GM19438 (cell line): ENCODE measurements around the gene PLA2G12A.

Experiments
- ATAC-seq: cut with Tn5 transposase; IDR thresholded peaks from one replicate; pipeline ENCODE4 v1.9.1; 2021; ENCODE audit warnings: low read depth; ENCODE audit not compliant: unreplicated experiment

The PLA2G12A gene

DNA sequence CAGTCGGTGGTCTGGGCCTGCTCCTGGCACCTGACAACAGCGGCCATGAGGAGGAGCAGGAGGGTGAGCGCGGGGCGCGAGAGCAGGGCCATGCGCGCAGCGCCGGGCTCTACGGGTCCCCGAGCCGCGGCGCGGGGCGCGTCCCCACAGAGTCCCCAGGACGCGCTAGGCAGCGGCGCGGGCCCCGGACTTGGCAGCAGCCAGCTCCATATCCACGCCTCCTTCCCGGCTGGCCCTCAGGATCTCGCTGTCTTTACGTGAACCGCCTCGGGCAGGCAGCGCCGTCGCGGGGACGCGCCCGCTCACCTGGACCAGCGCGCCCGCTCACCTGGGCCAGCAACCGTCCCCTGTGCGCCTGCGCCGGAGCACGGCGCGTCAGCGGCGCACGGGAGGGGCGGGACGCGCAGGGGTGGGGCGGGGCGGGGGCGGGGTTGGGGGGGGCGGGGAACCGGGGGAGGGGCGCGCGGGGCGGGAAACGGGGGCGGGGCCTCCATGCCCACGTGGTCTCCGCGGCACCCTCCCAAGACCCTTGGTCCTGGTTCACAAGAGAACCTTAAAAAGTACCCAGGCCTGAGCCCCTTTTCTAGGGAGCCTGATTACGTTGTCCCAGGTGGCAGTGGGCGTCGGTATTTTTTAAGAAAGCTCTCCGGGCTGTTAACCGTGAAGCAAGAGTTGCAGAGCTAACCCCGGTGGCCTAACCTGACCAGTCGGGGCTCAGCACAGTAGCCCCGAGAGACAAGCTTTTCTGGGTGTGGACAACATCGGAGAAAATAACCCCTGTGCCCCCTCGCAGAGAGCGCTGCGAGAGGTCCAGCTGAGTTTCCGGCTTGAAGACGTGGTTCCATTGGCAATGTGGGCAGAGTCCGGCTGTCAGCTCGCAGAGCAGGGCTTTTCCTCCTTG, at the start of gene PLA2G12A:
TSS of gene PLA2G12A (minus strand) at position 353 of the 901 bp plus-strand sequence. CDS start at position 92, 261 bp downstream.
- peak; percentile 72 for ATAC-seq

DNA sequence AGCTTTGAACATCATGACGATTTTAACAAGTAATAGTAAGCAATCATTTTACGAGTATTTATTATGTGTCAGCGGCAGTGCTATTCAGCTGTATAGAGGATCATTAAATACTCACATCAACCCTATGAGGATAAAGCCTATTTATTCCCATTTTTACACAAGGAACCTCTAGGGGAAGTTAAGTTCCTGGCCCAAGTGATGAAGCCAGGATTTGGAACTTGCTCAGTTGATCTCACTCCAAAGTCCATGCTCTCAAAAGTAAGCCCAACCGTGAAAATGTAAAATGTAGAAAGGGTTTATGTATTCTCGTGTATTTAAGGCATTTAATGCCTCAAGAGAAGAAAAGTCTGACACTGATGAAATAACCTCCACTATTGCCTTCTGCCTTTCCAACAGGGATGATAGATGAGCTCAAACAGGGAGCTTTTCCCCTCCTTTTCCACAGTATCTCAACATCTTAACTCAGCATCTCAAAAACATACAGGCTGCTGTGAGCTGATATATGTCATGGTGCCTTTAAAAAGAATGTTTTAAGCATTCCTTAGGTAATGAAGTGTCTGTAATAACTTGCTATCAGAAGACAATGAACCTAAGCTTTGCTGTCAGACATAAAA, 35.0 kb upstream of the PLA2G12A start:
- no peak for ATAC-seq

DNA sequence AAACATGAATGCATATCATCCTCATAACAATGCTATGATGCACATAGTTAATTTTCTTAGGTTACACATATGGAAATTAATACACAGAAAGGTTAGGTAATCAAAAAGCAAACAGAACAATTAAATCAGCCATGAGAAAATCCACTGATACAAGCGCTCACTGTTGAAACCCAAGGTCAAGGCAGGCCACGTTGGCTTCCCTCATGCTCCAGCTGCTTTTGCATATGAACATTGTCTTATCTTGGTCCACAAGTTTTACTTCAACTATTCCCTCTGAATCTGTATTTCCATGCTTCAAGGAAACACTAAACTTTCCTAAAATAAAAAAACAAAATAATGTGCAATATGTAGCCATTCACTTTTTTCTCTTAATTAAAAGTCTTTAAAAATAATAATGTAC, 34.5 kb upstream of the PLA2G12A start:
- no peak for ATAC-seq

DNA sequence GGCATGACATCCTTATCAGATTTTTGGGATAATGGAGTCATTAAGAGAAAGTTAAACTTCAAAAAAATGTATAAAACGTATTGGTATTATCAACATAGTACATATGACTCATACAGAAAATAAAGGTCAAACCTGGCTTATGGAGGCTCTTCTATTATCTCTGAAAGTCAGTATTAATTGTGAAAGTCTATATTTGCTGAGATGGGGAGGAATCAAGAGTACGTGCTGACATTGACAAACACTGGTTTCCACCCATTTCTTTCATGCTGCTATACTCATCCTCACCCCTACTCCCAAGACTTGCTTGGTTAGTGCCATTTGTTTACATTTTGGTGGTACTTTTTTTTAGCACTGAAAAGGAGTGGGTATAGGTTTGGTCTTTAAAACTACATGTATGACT, 30.8 kb upstream of the PLA2G12A start:
- ATAC-seq, result no peak

DNA sequence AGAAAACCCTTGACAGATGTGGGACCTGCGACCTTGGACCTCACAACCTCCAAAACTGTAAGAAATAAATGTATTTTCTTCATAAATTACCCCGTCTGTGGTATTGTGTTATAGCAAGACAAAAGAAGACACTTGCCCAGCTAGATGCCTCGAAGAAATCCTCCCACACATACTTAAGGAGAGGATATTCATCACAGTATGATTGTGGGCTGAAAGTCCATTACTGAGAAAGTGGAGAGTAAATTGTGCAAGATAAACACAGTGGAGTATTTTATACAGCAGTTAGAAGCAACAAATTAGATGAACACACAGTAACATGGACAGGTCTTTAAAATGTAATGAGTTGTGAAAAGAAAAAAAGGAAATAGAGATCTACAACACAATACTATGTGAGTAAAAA, 25.8 kb upstream of the PLA2G12A start:
- no peak for ATAC-seq

DNA sequence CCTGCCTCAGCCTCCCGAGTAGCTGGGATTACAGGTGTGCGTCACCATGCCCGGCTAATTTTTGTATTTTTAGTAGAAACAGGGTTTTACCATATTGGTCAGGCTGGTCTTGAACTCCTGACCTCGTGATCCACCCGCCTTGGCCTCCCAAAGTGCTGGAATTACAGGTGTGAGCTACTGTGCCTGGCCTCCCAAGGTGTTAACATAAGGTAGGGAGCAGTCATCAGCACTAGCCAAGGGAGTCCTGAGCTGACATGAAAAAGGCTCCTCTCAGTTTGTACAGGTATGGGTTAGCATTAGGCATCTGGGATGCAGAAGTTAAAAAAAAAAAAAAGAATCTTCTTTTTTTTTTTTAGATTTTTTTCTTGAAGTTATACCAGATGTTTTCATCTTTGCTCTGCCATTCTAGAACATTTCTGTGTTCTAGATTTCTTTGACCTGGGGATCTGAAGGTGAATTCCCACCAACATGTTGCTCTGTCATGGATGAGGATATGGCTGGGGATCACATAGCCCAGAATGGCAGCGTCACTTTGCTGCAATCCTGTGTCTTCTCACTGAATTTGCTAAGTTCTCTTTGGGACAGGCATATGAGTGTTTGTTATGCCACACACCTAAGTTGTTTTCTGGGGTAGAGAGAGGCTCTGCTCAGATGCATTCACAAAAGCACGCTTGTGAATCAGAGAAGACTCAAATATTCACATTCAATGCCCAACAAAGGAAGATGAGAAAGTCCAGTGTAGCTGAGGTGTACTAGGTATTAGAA, 24.4 kb upstream of the PLA2G12A start:
- ATAC-seq, result no peak

DNA sequence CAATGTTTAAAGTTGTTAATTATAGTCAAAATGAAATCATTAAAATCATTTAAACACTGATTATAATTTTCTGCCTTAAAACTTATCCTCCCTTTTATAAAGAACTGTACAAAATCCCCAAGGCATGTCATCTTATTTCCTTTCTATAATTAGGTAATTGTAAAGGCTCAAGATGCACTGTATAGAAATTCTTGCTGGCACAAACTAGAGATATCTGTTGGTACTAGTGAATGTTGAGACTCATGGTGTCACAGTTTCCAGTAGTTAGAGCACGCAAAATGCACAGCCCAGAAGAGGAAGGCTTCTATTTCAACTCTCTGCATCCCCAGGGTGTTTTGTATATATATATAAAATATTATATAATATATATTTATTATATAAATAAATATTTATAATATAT, 22.7 kb upstream of the PLA2G12A start:
- no peak for ATAC-seq

DNA sequence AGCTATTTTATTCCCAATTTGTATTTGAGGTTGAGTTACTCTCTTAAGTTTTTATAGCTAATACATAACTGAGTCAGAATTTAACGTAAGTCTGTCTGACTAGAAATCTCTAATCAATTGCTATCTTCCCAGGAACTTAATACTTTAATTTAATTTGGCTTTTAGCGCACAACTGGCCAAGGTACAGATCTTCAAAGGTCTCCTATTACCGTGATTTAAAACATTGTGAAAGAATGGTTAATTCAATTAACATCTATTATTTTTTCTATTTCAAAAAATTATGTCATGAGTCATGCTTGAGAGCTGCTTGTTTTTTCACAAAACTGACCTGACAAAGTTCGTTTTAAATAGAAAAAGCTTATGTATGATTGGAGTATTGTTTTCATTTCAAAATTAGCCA, 22.0 kb upstream of the PLA2G12A start:
- no peak for ATAC-seq

DNA sequence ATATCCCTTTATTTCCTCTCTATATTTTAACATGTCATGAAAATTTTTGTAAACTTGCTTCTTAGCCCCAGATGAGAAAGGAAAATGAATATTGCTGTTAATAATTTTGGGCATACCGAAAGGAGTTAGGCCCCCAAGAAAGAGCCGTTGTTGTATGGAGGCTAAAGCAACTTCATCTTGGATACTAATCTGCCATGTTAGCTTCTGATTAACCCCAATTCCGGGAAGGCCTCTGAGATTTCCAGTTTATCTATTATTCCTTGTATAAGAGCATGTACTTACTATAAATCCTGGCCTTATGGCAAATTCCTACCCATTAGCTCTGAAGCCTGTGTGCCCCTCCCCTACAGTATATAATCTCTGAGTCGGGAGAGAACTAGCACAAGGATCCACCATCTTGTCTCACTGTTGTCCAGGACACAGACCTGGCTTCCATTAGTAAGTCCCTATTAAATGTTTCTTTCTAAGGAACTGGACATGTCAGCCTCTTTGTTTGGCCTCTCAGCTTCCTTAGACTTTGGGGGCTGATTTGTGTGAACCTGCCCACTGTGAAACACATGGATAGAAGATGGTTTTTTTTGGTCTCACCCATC, 20.9 kb upstream of the PLA2G12A start:
- ATAC-seq, result no peak

DNA sequence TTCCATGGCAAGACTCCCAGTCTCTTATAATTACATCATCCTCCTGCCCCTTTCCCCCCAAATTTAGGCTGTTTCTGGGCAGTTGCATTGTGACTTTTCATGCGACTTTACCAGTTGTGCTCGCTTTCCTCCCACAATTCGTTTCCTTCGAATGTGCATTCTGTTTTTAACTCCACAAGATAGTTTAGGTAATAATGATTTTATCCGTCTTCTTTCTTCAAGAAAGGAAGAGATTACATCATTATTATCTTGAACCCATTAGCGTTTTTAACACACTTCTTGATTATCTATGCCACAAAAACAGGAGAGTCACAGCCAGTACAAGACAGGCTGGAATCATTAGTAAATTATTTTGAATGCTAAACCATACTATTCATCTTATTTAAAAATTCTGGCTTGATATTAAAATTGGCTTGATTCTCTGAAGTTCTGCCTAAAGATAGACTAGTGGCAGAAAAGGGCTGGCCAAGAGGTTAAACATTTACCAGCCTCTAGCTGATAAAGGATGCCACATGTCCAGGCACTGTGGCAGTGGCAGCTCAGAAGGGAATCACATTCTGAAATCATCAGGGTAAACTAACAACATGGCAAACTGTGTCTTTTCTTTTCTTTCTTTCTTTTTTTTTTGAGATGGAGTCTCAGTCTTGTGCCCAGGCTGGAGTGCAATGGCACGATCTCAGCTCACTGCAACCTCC, 19.7 kb upstream of the PLA2G12A start:
- no peak for ATAC-seq

DNA sequence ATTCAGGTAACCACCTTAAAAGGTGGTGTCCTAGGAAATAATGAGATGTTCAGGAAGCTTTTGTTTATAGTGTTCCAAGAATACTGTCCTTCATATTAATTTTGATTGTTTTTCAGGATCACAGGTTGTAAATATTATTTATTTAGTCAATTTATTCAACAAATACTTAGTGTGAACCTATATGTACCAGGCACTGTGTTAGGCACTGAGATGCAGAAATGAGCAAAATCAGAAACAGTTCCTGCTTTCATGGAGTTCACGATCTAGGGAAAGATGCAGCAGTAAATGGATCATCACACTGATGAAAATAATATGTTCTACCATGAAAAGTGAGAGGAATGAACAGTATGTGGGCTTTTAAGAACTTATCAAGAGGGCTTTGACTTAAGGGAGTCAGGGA, 18.2 kb upstream of the PLA2G12A start:
- no peak for ATAC-seq

DNA sequence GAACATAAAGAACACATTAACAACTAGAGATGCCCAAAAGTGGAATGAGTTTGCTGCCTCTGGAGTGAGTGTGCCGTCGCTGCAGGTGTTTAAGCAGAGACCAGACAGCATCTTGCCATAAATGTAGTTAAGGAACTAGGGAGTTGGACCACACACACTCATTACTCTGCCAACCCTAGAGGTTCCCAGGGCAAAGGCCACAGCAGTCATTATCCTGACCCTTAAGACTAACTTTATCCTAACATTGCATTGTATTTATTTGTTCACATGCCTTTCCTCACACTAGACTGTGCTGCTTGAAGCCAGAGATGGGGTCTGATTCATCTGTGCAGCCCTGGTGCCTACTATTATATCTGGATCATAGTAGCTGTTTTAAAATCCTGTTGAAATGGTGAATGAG, 16.9 kb upstream of the PLA2G12A start:
- no peak for ATAC-seq

DNA sequence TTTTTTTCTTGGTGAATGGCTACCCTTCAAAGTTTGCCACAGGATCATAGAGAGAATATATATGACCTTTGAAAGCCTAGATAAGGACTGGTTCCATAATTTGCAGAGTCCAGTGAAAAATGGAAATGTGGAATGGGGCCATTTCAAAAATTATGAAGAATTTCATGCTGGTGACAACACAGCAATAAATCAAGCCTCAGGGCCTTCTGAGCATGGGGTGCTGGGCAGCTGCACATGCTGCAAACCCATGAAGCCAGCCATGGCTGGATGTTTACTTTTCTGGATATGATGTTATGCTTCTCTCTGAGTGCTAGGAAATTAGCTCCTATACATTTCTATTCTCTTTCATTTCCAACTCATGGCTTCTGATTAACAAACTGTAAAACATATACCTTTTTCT, 16.0 kb upstream of the PLA2G12A start:
- ATAC-seq, result no peak

DNA sequence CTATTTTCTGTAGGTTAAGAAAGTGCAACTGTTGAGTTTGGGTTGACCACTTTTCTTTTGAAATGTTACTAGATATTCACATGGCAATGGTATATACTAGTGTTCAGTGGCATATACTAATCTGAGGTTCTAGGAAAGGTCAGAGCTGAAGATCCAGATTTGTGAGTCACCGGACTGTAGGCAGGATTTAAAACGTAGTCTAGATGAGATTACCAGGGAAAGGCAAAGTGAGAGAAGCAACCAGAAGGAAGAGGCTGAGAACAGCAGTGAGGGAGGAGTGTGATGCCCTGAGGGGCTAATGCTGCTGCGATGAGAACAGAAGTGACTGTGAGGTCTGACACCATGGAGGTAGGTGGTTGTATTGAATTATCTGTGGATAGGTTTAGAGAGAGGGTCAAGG, 9.7 kb upstream of the PLA2G12A start:
- ATAC-seq, result no peak

DNA sequence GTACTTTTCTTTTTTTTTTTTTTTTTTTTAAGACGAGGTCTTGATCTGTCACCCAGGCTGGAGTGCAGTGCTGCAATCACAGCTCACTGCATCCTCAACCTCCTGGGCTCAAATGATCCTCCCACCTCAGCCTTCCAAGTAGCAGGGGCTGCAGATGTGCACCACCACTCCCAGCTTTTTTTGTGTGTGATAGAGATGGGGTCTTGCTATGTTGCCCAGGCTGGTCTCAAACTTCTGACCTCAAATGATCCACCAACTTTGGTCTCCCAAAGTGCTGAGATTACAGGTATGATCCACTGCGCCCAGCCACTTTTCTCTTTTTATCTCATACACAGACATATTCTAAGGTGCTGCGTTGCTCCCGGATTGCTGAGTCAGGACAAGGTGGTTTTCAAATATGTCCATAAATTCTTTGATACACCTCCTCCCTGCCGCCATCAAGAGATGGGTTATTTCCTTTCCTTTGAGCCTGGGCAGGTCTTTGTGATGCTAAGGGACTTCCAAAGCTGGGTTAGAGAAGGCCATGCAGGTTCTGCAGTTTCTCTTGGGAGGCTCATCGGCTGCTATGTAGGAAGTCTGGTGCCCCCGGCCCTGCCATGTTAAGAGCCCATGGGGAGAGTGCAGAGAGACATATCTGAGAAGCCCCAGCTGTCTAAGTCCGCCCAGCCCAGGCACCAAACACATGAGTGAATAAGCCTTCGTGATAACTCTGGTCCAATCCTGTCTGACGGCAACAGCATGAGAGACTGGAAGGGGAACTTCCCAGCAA, 8.4 kb upstream of the PLA2G12A start:
- ATAC-seq, result no peak

DNA sequence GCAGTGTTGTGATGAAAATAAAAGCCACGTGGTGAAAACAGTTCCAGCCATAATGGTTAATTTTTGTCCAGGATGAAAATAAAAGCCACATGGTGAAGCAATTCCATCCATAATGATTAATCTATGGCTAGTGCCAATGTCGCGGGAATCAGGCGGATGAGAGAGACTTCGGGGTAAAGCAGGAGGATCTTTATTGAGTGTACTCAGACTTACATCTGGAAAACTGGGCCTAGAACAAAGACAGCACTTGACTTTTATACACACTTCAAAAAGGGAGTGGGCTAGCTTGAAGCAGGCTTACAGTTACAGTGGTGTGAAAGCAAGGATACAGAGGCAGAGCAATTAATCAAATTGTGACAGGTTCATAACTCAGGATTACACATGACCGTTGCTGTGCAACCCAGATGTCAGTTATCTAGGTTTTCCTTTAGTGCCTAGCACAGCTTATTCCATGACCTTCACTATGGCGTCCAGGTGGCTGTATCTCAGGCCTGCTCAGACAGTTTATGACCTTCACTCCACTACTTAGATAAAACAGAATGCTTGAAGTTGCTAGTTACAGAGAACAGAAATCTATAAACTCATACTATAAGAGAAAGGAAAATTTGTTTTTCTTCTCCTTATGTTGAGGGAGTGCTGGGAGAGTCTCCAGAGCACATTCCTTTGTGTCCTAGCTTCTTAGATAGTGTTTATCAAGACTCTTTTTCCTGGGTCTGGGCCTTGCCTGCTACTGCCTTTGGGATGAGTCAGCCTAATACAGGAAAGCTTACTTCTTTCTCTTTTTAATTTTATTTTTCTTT, 5.9 kb upstream of the PLA2G12A start:
- ATAC-seq, result no peak

DNA sequence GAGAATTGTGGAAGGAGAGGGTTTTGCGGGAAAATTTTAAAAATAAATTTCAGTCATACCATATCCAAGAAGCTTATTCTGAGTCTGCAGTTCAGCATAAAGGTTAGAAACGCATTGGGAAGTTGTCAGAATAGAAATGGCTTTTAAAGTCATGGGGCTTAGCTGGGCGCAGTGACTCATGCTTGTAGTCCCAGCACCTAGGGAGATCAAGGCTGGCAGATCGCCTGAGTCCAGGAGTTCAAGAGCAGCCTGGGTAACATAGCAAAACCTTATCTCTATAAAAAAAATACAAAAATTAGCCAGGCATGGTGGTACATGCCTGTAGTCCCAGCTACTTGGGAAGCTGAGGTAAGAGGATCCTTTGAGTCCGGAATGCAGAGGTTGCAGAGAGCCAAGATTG, 3.9 kb upstream of the PLA2G12A start:
- no peak for ATAC-seq

DNA sequence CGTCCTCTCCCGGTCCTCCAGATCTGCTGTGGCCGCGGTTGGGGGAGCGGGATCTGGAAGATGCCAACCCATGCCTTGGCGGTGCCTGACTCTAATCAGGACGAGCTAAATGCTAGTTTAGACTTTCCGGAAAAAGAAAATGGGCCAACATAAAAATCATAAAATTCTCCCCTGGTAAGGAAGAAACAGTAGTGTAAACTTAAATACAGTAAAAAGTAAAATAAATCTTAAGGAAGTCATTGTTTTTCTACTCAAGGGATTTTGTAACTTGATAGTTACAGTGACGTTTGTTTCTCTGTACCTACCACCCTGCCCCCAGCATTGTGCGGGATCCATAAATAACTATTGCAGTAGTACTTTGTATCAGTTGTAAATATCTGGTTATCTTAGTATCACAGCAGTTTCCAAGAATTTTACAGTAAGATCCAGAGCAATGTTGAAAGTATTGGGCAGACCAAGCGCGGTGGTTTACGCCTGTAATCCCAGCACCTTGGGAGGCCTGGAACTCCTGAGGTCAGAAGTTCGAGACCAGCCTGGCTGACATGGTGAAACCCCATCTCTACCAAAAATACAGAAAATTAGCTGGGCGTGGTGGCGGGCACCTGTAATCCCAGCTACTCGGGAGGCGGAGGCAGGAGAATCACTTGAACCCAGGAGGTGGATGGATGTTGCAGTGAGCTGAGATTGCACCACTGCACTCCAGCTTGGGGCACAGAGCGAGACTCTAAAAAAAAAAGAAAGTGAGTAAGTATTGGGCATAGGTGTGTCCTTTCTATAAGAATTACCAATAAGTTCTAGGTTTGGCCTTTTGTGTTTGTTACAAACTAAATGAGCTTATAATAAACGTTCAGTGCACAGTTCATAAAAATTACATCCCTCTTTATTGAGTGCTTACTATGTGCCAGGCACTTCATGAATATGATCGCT, 1.0 kb upstream of the PLA2G12A start:
- ATAC-seq, result no peak
